GM23248 (cell line): ENCODE data around the gene ZNF236.
"Not testable (repeated sequence)": the region's sequence is repeated elsewhere in the genome, so short reads cannot be mapped to it uniquely, and the experiment has no call there.

ENCODE experiments used
- EZH2 ChIP-seq: fragments of 200-600 bp; sonication (generic); IDR thresholded peaks from 2 replicates; pipeline ENCODE4 v1.6.1; 2018; ENCODE audit warnings: antibody characterized with exemption, mild to moderate bottlenecking; ENCODE audit not compliant: insufficient read depth, poor library complexity, severe bottlenecking
- EZH2phosphoT487 ChIP-seq: fragments of 200-600 bp; sonication (generic); IDR thresholded peaks from 2 replicates; pipeline ENCODE4 v1.6.1; 2018; ENCODE audit warnings: antibody characterized with exemption, moderate library complexity, mild to moderate bottlenecking, low read depth; ENCODE audit not compliant: insufficient read depth

DNA sequence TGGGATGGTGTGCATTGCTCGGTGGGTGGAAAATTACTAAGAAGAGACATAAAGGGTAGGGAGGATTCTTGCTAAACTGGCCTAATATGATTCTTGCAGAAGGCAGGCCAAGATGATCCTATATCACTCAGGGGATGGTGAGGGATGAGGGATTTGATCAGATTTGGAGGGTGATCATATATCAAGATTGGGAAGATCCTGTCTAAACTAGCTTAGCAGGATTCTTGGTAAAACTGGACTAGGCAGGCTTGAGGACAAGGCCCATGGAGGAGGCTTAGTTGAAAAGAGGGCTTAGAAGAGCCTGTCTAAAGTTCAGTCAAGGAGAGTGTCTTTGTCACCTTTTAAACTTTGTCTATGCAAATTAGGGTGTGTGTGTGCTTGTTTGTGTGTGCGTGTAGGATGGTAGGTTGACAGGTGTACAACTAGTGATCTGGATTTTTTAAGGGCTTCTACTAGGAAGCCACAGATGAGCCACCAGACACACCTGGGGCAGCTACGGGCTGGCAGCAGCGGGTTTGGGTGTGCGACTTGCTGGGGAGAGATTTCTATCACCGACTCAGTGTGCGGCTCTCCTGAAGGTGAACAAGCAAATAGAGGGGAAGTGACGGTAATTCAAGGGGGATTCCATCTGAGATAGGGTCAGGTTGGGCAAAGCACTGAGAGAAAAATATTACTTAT is 168.1 kb downstream of the ZNF236 start:
- TF ChIP-seq EZH2, EZH2phosphoT487: not testable (repeated sequence)
